ENCODE measurements around the gene CD28. TPM values are rescaled to one million over a fixed set of nuclear protein-coding genes. Genes with fewer than 3 reads are reported as not detected.

Gene CD28
- polyA plus RNA-seq (2013, experiment 1 of 2; ENCODE audit: insufficient read length) = not detected
- polyA plus RNA-seq (2013, experiment 2 of 2; ENCODE audit: insufficient read length) = not detected

DNA sequence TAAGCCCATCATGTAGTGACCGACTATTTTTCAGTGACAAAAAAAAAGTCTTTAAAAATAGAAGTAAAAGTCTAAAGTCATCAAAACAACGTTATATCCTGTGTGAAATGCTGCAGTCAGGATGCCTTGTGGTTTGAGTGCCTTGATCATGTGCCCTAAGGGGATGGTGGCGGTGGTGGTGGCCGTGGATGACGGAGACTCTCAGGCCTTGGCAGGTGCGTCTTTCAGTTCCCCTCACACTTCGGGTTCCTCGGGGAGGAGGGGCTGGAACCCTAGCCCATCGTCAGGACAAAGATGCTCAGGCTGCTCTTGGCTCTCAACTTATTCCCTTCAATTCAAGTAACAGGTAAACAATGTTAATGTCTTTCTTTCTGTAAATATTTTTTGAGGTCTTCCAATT is at the start of gene CD28:
Gene CD28, plus strand, starts transcription at position 237 of the 400 bp plus-strand sequence. Its CDS starts 58 bp downstream, at position 295.
- DNase-seq = no peak

GRCh38 chr2:203659331-203660049 is 46.9 kb upstream of the CD28 start:
- DNase-seq = no peak

DNA sequence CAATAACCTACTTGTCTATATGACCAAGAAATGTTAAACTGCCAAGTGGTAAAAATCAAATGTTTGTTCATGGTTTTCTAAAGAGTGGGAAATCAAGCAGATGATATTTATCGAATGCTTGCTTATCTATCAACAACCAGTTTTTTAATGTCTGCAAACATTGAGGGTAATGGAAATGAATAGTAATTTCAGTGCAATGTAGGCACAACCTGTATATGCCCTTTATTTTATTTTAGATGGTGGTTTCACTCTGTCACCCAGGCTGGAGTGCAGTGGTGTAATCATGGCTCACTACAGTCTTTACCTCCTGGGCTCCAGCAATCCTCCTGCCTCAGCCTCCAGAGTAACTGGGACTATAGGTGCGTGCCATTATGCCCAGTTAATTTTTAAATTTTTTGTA is 46.0 kb upstream of the CD28 start:
- DNase-seq = no peak

DNA sequence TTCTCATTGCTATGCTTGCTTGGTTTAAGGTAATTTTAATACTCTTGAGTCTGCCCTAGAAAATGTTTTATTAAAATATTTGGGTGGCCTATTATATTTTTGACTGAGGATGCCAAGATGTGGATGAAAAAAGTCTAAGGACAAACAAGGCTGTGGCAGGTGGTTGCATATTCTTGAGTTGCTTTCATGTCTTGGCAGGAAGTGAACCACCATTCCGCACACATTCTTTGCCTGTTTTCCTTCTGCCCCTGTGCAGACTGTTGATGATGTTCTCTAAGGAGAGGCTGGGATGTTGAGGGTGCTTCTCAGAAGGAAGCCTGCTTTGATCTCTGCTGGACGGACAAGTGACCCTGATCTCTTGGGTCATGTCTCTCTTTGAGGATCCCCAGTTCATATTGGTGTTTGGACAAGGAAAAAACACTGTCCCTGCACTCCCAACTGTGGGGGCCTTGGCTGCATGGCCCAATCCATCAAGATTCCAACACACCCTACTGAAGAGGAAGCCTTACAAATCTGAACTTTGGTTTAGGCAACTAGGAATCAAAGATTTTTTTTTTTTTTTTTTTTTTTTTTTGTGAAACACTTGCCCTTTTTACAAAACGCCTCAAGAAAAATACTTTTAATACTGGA is 45.0 kb upstream of the CD28 start:
- no peak for DNase-seq

DNA sequence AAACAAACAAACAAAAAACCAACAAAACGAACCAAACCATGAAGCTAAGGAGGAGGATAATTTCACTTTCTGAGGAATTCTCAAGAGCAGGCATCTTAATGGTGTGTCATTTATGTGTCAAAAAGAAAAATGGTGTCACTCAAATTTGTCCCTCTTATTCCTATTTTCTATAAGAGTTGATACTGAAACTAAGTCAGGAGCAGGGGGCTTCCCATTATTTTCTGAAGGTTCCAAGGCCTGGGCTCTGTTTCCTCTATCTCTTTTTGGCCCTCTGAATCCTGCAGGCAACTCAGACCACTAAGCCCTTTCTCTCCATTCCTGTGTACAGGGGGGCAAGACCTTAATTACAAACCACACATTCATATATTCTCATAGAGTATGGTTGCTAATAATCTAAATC is 44.0 kb upstream of the CD28 start:
- no peak for DNase-seq

- DNase-seq = no peak
Observed at GRCh38 chr2:203662951-203663350, 43.5 kb upstream of the CD28 start.

GRCh38 chr2:203664029-203664755 is 42.2 kb upstream of the CD28 start:
- DNase-seq = no peak

DNA sequence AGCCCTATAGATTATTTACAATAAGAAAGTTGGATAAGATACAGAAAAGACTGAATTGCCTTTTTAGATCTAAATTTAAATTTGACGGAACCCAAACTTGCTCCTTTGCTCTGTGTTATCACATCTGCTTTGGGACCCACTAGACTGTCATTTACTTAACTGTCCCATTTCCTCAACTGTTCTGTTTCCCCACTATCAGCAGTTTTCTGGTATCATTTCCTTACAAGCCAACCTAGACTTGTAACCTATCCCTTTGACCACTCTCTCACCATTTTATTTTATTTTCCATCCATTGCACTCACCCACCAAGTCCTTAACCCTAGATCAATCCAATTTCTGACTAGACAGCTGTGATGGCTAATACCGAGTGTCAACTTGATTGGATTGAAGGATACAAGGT is 38.6 kb upstream of the CD28 start:
- no peak for DNase-seq

DNA sequence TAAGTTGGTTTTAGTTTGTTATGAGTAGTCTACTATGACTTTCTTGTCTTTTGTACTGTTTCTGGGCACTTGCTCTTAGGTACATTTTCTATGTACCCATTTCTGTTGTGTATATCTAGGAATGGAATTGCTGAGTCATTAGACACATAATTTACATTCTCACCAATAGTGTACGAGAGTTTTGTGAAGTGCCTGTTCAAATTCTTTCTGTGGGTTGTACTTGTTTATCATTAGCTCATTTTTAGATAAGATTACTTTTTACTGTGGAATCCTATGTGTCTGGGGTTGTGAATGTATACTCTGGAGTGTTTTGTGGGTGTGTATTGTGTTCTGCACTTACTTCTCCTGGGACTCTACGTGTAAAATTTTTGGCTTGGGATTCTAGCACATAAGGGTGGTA is 36.6 kb upstream of the CD28 start:
- DNase-seq = peak; percentile 68

GRCh38 chr2:203670939-203671338 is 35.5 kb upstream of the CD28 start:
- DNase-seq = no peak

- DNase-seq = no peak
Observed at GRCh38 chr2:203671876-203672275, 34.6 kb upstream of the CD28 start.

GRCh38 chr2:203672856-203673255 is 33.6 kb upstream of the CD28 start:
- DNase-seq = no peak

DNA sequence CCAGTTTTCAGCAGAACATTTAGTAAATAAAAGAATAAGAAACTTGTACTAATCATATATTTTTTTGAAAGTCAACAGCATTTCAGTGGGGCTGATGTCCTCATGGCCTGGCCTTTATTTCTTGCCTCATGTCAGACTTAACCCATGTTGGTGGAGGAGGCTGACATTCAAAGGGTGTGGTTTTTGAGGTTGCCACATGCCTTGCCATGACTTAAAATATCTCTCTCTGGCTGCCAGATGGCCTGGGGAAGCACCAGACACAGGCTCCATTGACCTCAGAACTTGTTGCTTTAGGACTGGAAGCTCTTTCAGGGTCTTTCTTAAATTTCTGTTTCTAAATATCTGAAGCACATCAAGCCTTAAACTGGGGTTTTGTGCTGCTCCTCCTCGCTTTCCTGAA is 32.5 kb upstream of the CD28 start:
- DNase-seq = peak; percentile 48

- peak; percentile 86 for DNase-seq
Observed at GRCh38 chr2:203675086-203675485, 31.4 kb upstream of the CD28 start.

- DNase-seq = no peak
Observed at GRCh38 chr2:203678971-203679370, 27.5 kb upstream of the CD28 start.

GRCh38 chr2:203679401-203679800 is 27.0 kb upstream of the CD28 start:
- DNase-seq = no peak

DNA sequence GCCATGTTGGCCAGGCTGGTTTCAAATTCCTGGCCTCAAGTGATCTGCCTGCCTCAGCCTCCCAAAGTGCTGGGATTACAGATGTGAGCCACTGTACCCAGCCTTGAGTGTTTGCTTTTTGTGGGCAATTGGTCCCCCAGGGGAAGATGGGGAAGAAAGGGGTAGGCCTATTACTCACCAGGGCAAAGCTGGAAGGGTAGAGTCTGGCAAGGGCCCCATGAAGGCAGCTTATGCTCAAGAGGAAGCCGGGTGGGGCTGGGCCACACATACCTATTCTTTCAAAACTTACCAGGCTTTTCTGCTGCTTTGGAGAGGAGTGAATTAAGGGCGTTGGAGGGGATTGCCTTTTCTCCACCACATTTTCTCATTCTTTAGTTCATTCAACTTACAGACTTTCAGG is 24.5 kb upstream of the CD28 start:
- peak; percentile 38 for DNase-seq

- DNase-seq = peak; percentile 43
Observed at GRCh38 chr2:203682688-203683130, 23.7 kb upstream of the CD28 start.

DNA sequence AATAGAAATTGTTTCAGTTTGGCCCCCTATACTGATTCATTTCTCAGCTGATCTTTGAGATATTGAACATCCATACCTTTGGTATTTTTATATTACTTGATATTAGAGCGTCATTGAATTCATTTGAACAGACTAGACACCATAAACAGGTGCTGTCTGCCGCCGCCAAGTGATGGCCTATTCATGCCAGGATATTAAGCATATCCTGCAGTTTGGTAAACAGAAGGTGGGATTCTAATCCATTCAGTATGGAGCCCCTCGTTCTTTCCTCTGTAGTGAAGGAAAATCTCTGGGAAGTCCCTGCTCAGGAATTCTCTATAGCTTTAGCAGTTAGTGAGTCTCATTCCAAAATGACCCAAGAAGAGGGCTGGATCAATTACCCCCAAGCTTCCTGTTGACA is 23.0 kb upstream of the CD28 start:
- DNase-seq = no peak

DNA sequence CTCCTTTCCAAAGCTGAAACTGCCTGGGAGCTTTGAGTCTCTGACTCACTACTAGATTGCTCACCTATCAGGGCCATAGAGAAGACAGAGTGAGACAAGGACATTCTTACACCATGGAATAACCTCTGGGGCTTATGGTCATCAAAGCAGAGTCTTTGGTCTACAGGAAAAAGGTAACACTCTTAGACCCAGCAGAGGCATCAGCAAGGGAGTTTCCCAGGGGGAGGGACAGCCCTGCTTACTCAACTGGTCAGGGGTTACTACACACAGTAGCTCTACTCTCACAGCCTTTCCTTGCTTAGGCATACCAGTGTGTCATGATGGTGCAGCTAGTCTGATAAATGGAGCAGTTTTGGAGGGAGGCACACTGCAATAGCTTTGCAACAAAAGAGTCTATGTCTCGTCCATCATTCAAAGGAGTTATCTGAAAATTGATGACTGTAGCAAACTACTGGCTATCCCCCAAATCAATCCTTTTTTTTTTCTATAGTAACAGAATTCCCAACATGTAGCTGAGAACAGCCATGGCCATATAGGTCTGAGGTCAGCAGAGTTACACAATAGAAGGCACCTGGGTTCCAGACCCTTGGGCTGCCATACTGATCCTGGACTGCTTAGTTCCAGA is 22.4 kb upstream of the CD28 start:
- peak; percentile 64 for DNase-seq

- DNase-seq = peak; percentile 83
Observed at GRCh38 chr2:203685081-203685621, 21.3 kb upstream of the CD28 start.

DNA sequence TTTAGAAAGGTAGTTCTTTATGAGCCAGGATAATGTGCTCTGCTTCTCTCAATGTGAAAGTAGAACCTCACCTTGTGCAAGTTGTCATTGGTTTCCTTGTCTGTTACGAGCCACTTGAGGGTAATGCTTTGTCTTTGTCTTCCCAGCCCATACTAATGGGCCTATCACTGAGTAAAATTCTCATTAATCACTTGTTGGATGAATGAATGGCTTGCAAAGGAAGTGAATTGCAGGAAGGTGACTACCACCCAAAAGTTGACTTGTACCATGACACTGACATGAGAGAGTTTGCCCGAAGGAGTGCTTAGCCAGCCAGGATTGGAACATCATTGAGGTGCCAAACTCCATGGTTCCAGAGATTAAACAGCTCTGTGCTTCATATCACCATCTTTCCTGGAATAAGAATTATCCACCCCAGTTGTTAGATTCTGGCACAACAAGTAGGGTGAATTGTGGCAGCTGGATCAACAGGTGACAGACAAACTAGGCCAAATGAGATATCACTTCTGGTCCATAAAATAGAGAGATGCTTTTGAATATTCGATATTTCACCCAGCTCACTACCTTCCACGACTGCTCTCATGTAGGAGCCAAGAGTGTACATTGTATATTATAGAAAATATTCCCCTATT is 20.5 kb upstream of the CD28 start:
- no peak for DNase-seq
